Kidney epithelial cell (primary cell): ENCODE data around the gene IRF2. TPM values are rescaled to one million over a fixed set of nuclear protein-coding genes. Genes with fewer than 3 reads are reported as not detected.

Source experiments
- DNase-seq: peaks from one replicate; pipeline ENCODE4 v3.0.0-alpha.2; 2010; ENCODE audit warnings: low read depth
- H3K27me3 ChIP-seq: 2 replicates; pipeline ENCODE4 v1.6.0; 2011; ENCODE audit warnings: low read length; ENCODE audit not compliant: control insufficient read depth, insufficient read depth
- H3K36me3 ChIP-seq: 2 replicates; pipeline ENCODE4 v1.5.1; 2011; ENCODE audit warnings: low read length; ENCODE audit not compliant: control insufficient read depth, insufficient read depth
- H3K4me3 ChIP-seq: 2 replicates; pipeline ENCODE4 v1.5.1; 2011; ENCODE audit warnings: low read depth, mild to moderate bottlenecking, control low read depth, low read length
- CTCF ChIP-seq: IDR thresholded peaks from 2 replicates; pipeline ENCODE4 v1.5.1; 2011; ENCODE audit warnings: mild to moderate bottlenecking, moderate library complexity, low read length, control low read depth, inconsistent platforms; ENCODE audit not compliant: insufficient read depth, poor library complexity, severe bottlenecking
- total RNA-seq: library from RNA; depleted of rRNA; stranded (reverse); fragments of >200 nt; gene quantifications from 2 replicates; pipeline ENCODE4 v1.2.3, GENCODE V29; 2015

Gene IRF2
- total RNA-seq, 1 donor from 2014 or later, result 30.4 TPM

GRCh38 chr4:184388106-184388505 lies 86.2 kb downstream of the IRF2 start:
- no peak for TF ChIP-seq CTCF
- Histone ChIP-seq H3K4me3 (no peak overlapping the region), H3K36me3 (no peaks in the 10 kb centered on the region), H3K27me3 (no peaks in the 10 kb centered on the region)
- no peak for DNase-seq

GRCh38 chr4:184387351-184387750 lies 87.0 kb downstream of the IRF2 start:
- no peak for TF ChIP-seq CTCF

GRCh38 chr4:184386271-184386781 lies 88.0 kb downstream of the IRF2 start:
- H3K4me3 ChIP-seq, result no peak overlapping the region
- H3K36me3 ChIP-seq, result no peaks in the 10 kb centered on the region
- no peaks in the 10 kb centered on the region for H3K27me3 ChIP-seq
- TF ChIP-seq CTCF, result no peak
- DNase-seq, result no peak

More at GRCh38 chr4:184387351-184387750, 87.0 kb downstream of the IRF2 start:
- Histone ChIP-seq H3K27me3 (no peaks in the 10 kb centered on the region), H3K36me3 (no peaks in the 10 kb centered on the region), H3K4me3 (no peak overlapping the region)
- no peak for DNase-seq

GRCh38 chr4:184385705-184386141 lies 88.6 kb downstream of the IRF2 start:
- TF ChIP-seq CTCF, result no peak

GRCh38 chr4:184384810-184385557 lies 89.4 kb downstream of the IRF2 start:
- H3K36me3 ChIP-seq, result no peaks in the 10 kb centered on the region
- H3K4me3 ChIP-seq, result no peak overlapping the region
- no peak for DNase-seq
- no peaks in the 10 kb centered on the region for H3K27me3 ChIP-seq
- TF ChIP-seq CTCF, result no peak

More at GRCh38 chr4:184385705-184386141, 88.6 kb downstream of the IRF2 start:
- no peaks in the 10 kb centered on the region for H3K27me3 ChIP-seq
- no peaks in the 10 kb centered on the region for H3K36me3 ChIP-seq
- no peak for DNase-seq
- H3K4me3 ChIP-seq, result no peak overlapping the region
